Lower leg skin (tissue), 3 donors: ENCODE data around the gene PSENEN.

Experiments used
- CTCF ChIP-seq, 3 donors: fragments of 450-650 bp; IDR thresholded peaks; one replicate each; pipeline ENCODE4 v1.5.1; 2016; ENCODE audit warnings: antibody characterized with exemption in 3 of 3, mild to moderate bottlenecking in 3 of 3, moderate library complexity in 2 of 3
- POLR2A ChIP-seq, 2 donors: fragments of 450-650 bp; IDR thresholded peaks; one replicate each; pipeline ENCODE4 v1.6.1; 2016 to 2017; ENCODE audit warnings: antibody characterized with exemption in 2 of 2, mild to moderate bottlenecking in 1 of 2, moderate library complexity in 1 of 2

GRCh38 chr19:35727053-35727955 lies 18.1 kb upstream of the PSENEN start:
- TF ChIP-seq CTCF (IDR thresholded peaks at IDR 0.05): no peak
- TF ChIP-seq POLR2A (IDR thresholded peaks at IDR 0.05): no peak
